ENCODE measurements around the gene KLK3. TPM values are rescaled to one million over a fixed set of nuclear protein-coding genes. Genes with fewer than 3 reads are reported as not detected.

The KLK3 gene
- total RNA-seq, 1 experiment from 2014 or later, result not detected

DNA sequence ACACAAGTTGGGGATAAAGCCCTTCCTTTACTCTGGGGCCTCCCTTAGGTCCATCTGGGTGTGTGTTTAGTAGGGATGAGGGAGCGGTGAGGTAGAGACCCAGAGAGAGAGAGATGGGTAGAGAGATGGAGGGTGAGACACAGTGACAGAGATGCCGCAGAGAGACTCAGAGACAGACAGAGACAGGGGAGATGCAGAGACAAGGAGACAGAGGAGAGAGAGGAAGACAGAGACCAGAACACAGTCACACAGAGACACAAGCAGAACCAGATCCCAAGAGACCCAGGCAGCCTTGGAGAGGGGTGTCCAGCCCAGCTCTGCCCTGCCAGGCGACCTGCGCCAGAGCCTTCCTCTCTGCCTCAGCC is 33.5 kb upstream of the KLK3 start:
- Histone ChIP-seq H3K79me2 (ENCODE audit: insufficient read depth, low read length) (no peaks in the 10 kb centered on the region), H3K36me3 (ENCODE audit: control insufficient read depth in 1 of 2, insufficient read depth in 2 of 2, low read length in 2 of 2) (no peaks in the 10 kb centered on the region), H3K9me2 (ENCODE audit: insufficient read depth) (no peaks in the 10 kb centered on the region), H3K4me2 (ENCODE audit: low read length) (peak overlapping the region; percentile 76), H3K27me3 (ENCODE audit: insufficient read depth, low read length) (no peaks in the 10 kb centered on the region), H3K9ac (ENCODE audit: low read length) (peak overlapping the region; percentile 30; the same call in 1 of the 2 replicates), H4K20me1 (ENCODE audit: insufficient read depth) (no peaks in the 10 kb centered on the region), H3K9me3 (ENCODE audit: control insufficient read depth in 1 of 2, insufficient read depth in 1 of 2, low read depth in 1 of 2, low read length in 2 of 2) (no peaks in the 10 kb centered on the region), H2AFZ (ENCODE audit: low read depth, low read length, poor library complexity, severe bottlenecking) (peak overlapping the region; percentile 92), H3K27ac (ENCODE audit: low read depth, low read length) (no peak overlapping the region; the same call in 1 of the 2 replicates), H3K4me1 (ENCODE audit: control insufficient read depth in 1 of 2, insufficient read depth in 2 of 2, low read length in 2 of 2) (peaks cover 24 to 52% of the 10 kb centered on the region in 2 experiments), H3K4me3 (replicated peaks in 1 of 2; ENCODE audit: low read depth in 1 of 2, low read length in 2 of 2) (peak overlapping the region in 1 of 2 experiments; percentile 25; a peak in 1 of 4 replicates)
- TF ChIP-seq FOSL1 (IDR thresholded peaks at IDR 0.05; ENCODE audit: low read depth), result no peak
- no peak for TF ChIP-seq POLR2AphosphoS5 (IDR thresholded peaks at IDR 0.05; ENCODE audit: low read depth, low read length)
- no peak for TF ChIP-seq SIN3A (IDR thresholded peaks at IDR 0.05; ENCODE audit: low read depth)
- TF ChIP-seq SP1 (IDR thresholded peaks at IDR 0.05; ENCODE audit: low read depth), result no peak
- no peak for TF ChIP-seq YY1 (IDR thresholded peaks at IDR 0.05; ENCODE audit: extremely low read depth, insufficient replicate concordance, low read depth, low read length)
- TF ChIP-seq, protein P1, sequence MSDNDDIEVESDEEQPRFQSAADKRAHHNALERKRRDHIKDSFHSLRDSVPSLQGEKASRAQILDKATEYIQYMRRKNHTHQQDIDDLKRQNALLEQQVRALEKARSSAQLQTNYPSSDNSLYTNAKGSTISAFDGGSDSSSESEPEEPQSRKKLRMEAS (IDR thresholded peaks at IDR 0.05), result no peak
- no peak for TF ChIP-seq RAD21 (IDR thresholded peaks at IDR 0.05; ENCODE audit: low read depth)
- TF ChIP-seq CBX3 (IDR thresholded peaks at IDR 0.05; ENCODE audit: low read depth), result no peak
- TF ChIP-seq, protein P2, sequence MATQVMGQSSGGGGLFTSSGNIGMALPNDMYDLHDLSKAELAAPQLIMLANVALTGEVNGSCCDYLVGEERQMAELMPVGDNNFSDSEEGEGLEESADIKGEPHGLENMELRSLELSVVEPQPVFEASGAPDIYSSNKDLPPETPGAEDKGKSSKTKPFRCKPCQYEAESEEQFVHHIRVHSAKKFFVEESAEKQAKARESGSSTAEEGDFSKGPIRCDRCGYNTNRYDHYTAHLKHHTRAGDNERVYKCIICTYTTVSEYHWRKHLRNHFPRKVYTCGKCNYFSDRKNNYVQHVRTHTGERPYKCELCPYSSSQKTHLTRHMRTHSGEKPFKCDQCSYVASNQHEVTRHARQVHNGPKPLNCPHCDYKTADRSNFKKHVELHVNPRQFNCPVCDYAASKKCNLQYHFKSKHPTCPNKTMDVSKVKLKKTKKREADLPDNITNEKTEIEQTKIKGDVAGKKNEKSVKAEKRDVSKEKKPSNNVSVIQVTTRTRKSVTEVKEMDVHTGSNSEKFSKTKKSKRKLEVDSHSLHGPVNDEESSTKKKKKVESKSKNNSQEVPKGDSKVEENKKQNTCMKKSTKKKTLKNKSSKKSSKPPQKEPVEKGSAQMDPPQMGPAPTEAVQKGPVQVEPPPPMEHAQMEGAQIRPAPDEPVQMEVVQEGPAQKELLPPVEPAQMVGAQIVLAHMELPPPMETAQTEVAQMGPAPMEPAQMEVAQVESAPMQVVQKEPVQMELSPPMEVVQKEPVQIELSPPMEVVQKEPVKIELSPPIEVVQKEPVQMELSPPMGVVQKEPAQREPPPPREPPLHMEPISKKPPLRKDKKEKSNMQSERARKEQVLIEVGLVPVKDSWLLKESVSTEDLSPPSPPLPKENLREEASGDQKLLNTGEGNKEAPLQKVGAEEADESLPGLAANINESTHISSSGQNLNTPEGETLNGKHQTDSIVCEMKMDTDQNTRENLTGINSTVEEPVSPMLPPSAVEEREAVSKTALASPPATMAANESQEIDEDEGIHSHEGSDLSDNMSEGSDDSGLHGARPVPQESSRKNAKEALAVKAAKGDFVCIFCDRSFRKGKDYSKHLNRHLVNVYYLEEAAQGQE (IDR thresholded peaks at IDR 0.05; ENCODE audit: low read depth), result no peak
- no TSS peak for BruUV-seq (replicated peaks)
- POLR2A ChIA-PET, result interaction anchor here (1.8 kb wide), 1 partner anchor 17 kb away, joined by 12 read pairs; no protein-coding TSS in a partner anchor
- ATAC-seq (no peak), DNase-seq (ENCODE audit: low read depth, low spot score) (no peak)
- RAD21 ChIA-PET (ENCODE audit: low non-redundant PET in 1 of 2, low total read pairs in 2 of 2, uncharacterized antibody in 2 of 2, unreplicated experiment in 2 of 2), result no interaction called here
- CTCF ChIA-PET, result no interaction called here
- intact Hi-C loops (cut with micrococcal nuclease), result no loop called here
